GM12878 (cell line): ENCODE data around the gene NEO1. TPM values are rescaled to one million over a fixed set of nuclear protein-coding genes. Genes with fewer than 3 reads are reported as not detected.

Experiments
- ATAC-seq: fragments of 200-7000 bp; cut with Tn5 transposase; 3 replicates; pipeline ENCODE4 v1.9.1; 2020; ENCODE audit warnings: mild to moderate bottlenecking, moderate library complexity
- BruUV-seq: library from RNA; stranded (reverse); fragments of 400-500 nt; replicated peaks from 2 replicates; lab custom pipeline; 2021; lab: Mats Ljungman, UMichigan
- CTCF ChIA-PET: fragments of 300-600 bp; sonication (Branson Sonifier 250); formaldehyde crosslinking; extraction: SDS; loops from one replicate; lab custom pipeline; 2021; ENCODE audit warnings: inconsistent platforms; lab: Yijun Ruan, JAX
- POLR2A ChIA-PET: fragments of 350-600 bp; formaldehyde crosslinking; extraction: SDS; loops from one replicate; lab custom pipeline; 2021; ENCODE audit warnings: inconsistent platforms; lab: Charles Lee
- RAD21 ChIA-PET: fragments of 300-600 bp; sonication (Branson Sonifier 250); formaldehyde crosslinking; loops from one replicate; lab custom pipeline; 2023; ENCODE audit warnings: antibody characterized with exemption; ENCODE audit not compliant: unreplicated experiment; lab: Charles Lee
- SMC1A ChIA-PET: fragments of 300-600 bp; sonication (Branson Sonifier 250); formaldehyde crosslinking; loops from one replicate; lab custom pipeline; 2023; ENCODE audit not compliant: unreplicated experiment, uncharacterized antibody; lab: Charles Lee
- DNase-seq: peaks from one replicate; pipeline ENCODE4 v3.0.0-alpha.2; 2011; ENCODE audit warnings: low read depth, low spot score
- FAIRE-seq: peaks from 3 replicates; lab custom pipeline; 2011; peaks lifted over from hg19 to GRCh38; lab: Jason Lieb, UNC
- H2AFZ ChIP-seq: 2 replicates; pipeline ENCODE4 v1.6.0; 2011; ENCODE audit warnings: low read depth, low read length, control low read depth; ENCODE audit not compliant: control insufficient read depth
- H3K27ac ChIP-seq: 2 replicates; pipeline ENCODE4 v1.5.1; 2011; ENCODE audit warnings: control low read depth; ENCODE audit not compliant: control insufficient read depth, insufficient read depth
- H3K27me3 ChIP-seq, 2 experiments: replicated peaks in 1 of 2; 2 replicates each; pipeline versions ENCODE4 v1.6.0 to v1.6.1; 2011; ENCODE audit warnings: low read length in 1 of 2; ENCODE audit not compliant: control insufficient read depth in 2 of 2, insufficient read depth in 2 of 2
- H3K36me3 ChIP-seq, 2 experiments: 2 replicates each; pipeline ENCODE4 v1.5.1; 2011; ENCODE audit warnings: low read length in 1 of 2; ENCODE audit not compliant: control insufficient read depth in 2 of 2, insufficient read depth in 2 of 2
- H3K4me1 ChIP-seq: 2 replicates; pipeline ENCODE4 v1.6.1; 2011; ENCODE audit warnings: mild to moderate bottlenecking, low read length, moderate library complexity, mixed read lengths; ENCODE audit not compliant: control insufficient read depth, insufficient read depth
- H3K4me2 ChIP-seq: 2 replicates; pipeline ENCODE4 v1.6.0; 2011; ENCODE audit warnings: control low read depth; ENCODE audit not compliant: control insufficient read depth, insufficient read depth
- H3K4me3 ChIP-seq: fragments of 200-600 bp; sonication (generic); 2 replicates; pipeline ENCODE4 v1.5.1; 2016
- H3K79me2 ChIP-seq: 2 replicates; pipeline ENCODE4 v1.6.0; 2011; ENCODE audit warnings: low read length; ENCODE audit not compliant: control insufficient read depth, insufficient read depth
- H3K9ac ChIP-seq: 2 replicates; pipeline ENCODE4 v1.8.0; 2011; ENCODE audit warnings: low read length, control low read depth, mixed read lengths; ENCODE audit not compliant: control insufficient read depth, insufficient read depth
- H3K9me3 ChIP-seq: replicated peaks from 3 replicates; pipeline ENCODE4 v1.5.1; 2011; ENCODE audit warnings: mild to moderate bottlenecking, low read length; ENCODE audit not compliant: control insufficient read depth, insufficient read depth
- H4K20me1 ChIP-seq: 2 replicates; pipeline ENCODE4 v1.6.0; 2011; ENCODE audit not compliant: control insufficient read depth, insufficient read depth
- CBX3 ChIP-seq: fragments of 200-600 bp; sonication (generic); IDR thresholded peaks from 2 replicates; pipeline ENCODE4 v1.6.1; 2016; ENCODE audit warnings: low read depth, borderline replicate concordance
- CHD2 ChIP-seq: IDR thresholded peaks from 2 replicates; pipeline ENCODE4 v1.6.1; 2011; ENCODE audit warnings: low read depth, low read length, improper control_type of control experiment, borderline replicate concordance
- HSF1 ChIP-seq: fragments of 150-350 bp; IDR thresholded peaks from 2 replicates; pipeline ENCODE4 v1.6.1; 2014; ENCODE audit warnings: mild to moderate bottlenecking, low read depth, low read length
- IKZF2 ChIP-seq, 2 experiments: fragments of 450-650 bp; IDR thresholded peaks; 2 replicates each; pipeline ENCODE4 v1.6.1; 2017; ENCODE audit warnings: mild to moderate bottlenecking in 2 of 2, moderate library complexity in 2 of 2
- IRF5 ChIP-seq: fragments of 450-650 bp; IDR thresholded peaks from 2 replicates; pipeline ENCODE4 v1.6.1; 2017; ENCODE audit warnings: borderline replicate concordance
- NFYB ChIP-seq: IDR thresholded peaks from 2 replicates; pipeline ENCODE4 v1.6.1; 2011; ENCODE audit warnings: low read depth, mild to moderate bottlenecking, low read length, improper control_type of control experiment, moderate library complexity; ENCODE audit not compliant: insufficient read depth
- TARDBP ChIP-seq: IDR thresholded peaks from 2 replicates; pipeline ENCODE4 v1.6.1; 2016; ENCODE audit warnings: borderline replicate concordance
- ZBTB33 ChIP-seq: fragments of 450-650 bp; IDR thresholded peaks from 2 replicates; pipeline ENCODE4 v1.6.1; 2017; ENCODE audit warnings: mild to moderate bottlenecking
- ZNF384 ChIP-seq: IDR thresholded peaks from 2 replicates; pipeline ENCODE4 v1.6.1; 2012; ENCODE audit warnings: low read depth, mild to moderate bottlenecking, low read length, improper control_type of control experiment, borderline replicate concordance
- WGBS: methylation state at CpG from one replicate; pipeline ENCODE4 v1.1.6; 2016; ENCODE audit warnings: low lambda C conversion rate; ENCODE audit not compliant: insufficient replicate concordance, insufficient coverage; ENCODE audit errors: missing lambda C conversion rate; 5-methylcytosine and 5-hydroxymethylcytosine counted together
- in situ Hi-C: fragments of 300-500 bp; cut with MboI; formaldehyde crosslinking; loops from 9 replicates; pipeline ENCODE4 v1.14.3; 2018; ENCODE audit warnings: mixed read lengths
- intact Hi-C: fragments of 100-400 bp; cut with micrococcal nuclease; formaldehyde crosslinking; loops from one replicate; pipeline ENCODE4 v1.14.2; 2022; ENCODE audit not compliant: unreplicated experiment
- polyA plus RNA-seq, 11 experiments: library from polyadenylated mRNA; depleted of rRNA in 4 of 11; unstranded in 6 of 11; stranded (reverse) in 5 of 11; fragments of >200 nt; fragmentation: Nextera tagmentation in 4 of 11; fragmentation: Illumina TruSeq in 1 of 11; extraction: Ambion mirVana in 4 of 11; extraction: Trizol in 1 of 11; gene quantifications; 1 replicate in 1 of 11; 2 replicates in 10 of 11; pipeline versions ENCODE4 v1.2.1 to v1.2.3, GENCODE V29; 2011 to 2016; ENCODE audit warnings: inconsistent platforms in 2 of 11, missing spikeins in 2 of 11, low read depth in 1 of 11
- total RNA-seq, 4 experiments: library from RNA; depleted of rRNA in 3 of 4; stranded (reverse); fragments of >200 nt in 3 of 4; fragmentation: Illumina TruSeq in 1 of 4; extraction: Trizol in 1 of 4; gene quantifications; 2 replicates each; pipeline versions ENCODE4 v1.2.1 to v1.2.3, GENCODE V29; 2013 to 2021
- TF ChIP-seq, protein P1 (sequence below): fragments of 450-650 bp; IDR thresholded peaks from 2 replicates; pipeline ENCODE4 v1.6.1; 2017; ENCODE audit warnings: mild to moderate bottlenecking, moderate library complexity

Gene NEO1
- total and polyA plus RNA-seq, 10 of the 15 experiments (the other 5 are each of a cell fraction or from before 2014, with no cell fraction given) = 0.03 to 2.0 (median 0.32) TPM

GRCh38 chr15:73335471-73335870 lies 283.2 kb downstream of the NEO1 start (continued):
- TF ChIP-seq, protein P1, sequence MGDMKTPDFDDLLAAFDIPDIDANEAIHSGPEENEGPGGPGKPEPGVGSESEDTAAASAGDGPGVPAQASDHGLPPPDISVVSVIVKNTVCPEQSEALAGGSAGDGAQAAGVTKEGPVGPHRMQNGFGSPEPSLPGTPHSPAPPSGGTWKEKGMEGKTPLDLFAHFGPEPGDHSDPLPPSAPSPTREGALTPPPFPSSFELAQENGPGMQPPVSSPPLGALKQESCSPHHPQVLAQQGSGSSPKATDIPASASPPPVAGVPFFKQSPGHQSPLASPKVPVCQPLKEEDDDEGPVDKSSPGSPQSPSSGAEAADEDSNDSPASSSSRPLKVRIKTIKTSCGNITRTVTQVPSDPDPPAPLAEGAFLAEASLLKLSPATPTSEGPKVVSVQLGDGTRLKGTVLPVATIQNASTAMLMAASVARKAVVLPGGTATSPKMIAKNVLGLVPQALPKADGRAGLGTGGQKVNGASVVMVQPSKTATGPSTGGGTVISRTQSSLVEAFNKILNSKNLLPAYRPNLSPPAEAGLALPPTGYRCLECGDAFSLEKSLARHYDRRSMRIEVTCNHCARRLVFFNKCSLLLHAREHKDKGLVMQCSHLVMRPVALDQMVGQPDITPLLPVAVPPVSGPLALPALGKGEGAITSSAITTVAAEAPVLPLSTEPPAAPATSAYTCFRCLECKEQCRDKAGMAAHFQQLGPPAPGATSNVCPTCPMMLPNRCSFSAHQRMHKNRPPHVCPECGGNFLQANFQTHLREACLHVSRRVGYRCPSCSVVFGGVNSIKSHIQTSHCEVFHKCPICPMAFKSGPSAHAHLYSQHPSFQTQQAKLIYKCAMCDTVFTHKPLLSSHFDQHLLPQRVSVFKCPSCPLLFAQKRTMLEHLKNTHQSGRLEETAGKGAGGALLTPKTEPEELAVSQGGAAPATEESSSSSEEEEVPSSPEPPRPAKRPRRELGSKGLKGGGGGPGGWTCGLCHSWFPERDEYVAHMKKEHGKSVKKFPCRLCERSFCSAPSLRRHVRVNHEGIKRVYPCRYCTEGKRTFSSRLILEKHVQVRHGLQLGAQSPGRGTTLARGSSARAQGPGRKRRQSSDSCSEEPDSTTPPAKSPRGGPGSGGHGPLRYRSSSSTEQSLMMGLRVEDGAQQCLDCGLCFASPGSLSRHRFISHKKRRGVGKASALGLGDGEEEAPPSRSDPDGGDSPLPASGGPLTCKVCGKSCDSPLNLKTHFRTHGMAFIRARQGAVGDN = no peak
- TF ChIP-seq CBX3 = no peak
- TF ChIP-seq NFYB = no peak
- TF ChIP-seq ZNF384 = no peak

- Histone ChIP-seq H3K4me1 (no peaks in the 10 kb centered on the region), H2AFZ (no peak overlapping the region), H3K4me3 (no peak overlapping the region), H3K79me2 (no peaks in the 10 kb centered on the region), H3K36me3 (no peaks in the 10 kb centered on the region), H3K27me3 (no peaks in the 10 kb centered on the region; a peak in 3 of 4 replicates), H3K4me2 (no peak overlapping the region), H3K27ac (no peak overlapping the region), H4K20me1 (no peaks in the 10 kb centered on the region), H3K9me3 (no peaks in the 10 kb centered on the region), H3K9ac (no peak overlapping the region)
- RAD21 ChIA-PET = no interaction called here
- BruUV-seq = no TSS peak
- in situ Hi-C loops = no loop called here
- no peak for DNase-seq
- intact Hi-C loops = no loop called here
- no peak for ATAC-seq
- 11% methylated on average over 7 of the region's 7 CpGs for WGBS
- SMC1A ChIA-PET = no interaction called here
- no peak for FAIRE-seq
- POLR2A ChIA-PET = no interaction called here
- CTCF ChIA-PET = no interaction called here
- TF ChIP-seq CHD2 = no peak
- no peak for TF ChIP-seq TARDBP
- TF ChIP-seq HSF1 = no peak
- no peak for TF ChIP-seq ZBTB33
- no peak for TF ChIP-seq IKZF2 (IDR thresholded peaks at IDR 0.05)
- TF ChIP-seq IRF5 = no peak
Measured at GRCh38 chr15:73336756-73337155, 284.5 kb downstream of the NEO1 start.
